GM18508 (cell line): ENCODE results near the gene IRF5.
A peak's percentile ranks its signal among the peaks of the same experiment; 100 is the strongest.
"Not testable (repeated sequence)": the region's sequence is repeated elsewhere in the genome, so short reads cannot be mapped to it uniquely, and the experiment has no call there.

Source experiments
- ATAC-seq: cut with Tn5 transposase; IDR thresholded peaks from one replicate; pipeline ENCODE4 v1.9.1; 2021; ENCODE audit warnings: moderate number of reproducible peaks; ENCODE audit not compliant: insufficient read depth, unreplicated experiment

The IRF5 gene

DNA sequence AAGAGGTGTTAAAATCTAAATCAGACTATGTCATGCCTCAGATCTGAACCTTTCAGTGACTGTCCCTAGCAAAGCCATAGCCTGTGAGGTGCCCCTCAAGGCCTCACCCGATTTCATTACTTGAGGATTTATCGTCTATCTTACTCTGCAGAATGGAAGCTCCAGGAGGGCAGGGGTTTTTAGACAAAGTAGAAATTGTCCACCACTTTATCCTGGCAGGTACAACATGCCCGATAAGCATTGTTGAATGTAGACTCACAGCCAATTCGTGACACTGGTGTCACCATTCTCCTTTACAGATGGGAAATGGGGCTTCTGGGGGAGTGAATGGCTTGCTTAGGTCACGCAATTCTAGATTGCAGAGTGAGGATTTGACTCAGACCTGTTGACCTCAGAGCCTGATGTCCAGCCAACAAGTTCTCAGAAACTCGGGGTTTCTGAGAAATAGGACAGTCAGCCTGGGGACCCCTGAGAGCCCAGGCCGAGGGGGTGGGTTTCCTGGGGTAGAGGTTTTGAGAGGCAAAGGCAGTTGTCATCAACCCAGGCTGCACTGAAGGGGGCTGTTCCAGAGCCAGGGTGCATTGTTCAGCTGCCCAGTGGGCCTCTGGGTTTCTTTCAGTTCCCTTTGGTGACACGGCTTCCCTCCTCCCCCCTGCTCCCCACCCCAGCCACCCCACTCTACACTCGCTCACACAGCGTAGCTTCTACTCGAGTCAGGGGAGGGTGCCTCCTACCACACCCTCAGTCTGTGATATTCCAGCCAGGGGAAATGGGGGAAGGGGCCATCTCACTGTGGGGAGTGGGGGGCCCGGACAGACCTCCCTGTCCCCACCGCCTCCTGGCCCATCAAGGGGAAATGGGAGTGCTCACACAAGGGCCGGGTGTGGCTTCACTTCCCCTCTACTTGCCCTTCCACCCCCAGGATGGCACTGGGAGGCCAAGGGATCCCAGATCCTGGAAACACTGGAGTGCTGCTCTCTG, 3.1 kb upstream of the IRF5 start:
- ATAC-seq, result no peak

GRCh38 chr7:128935342-128935730, 2.4 kb upstream of the IRF5 start:
- no peak for ATAC-seq

GRCh38 chr7:128936798-128937197, 929 bp upstream of the IRF5 start:
- no peak for ATAC-seq

DNA sequence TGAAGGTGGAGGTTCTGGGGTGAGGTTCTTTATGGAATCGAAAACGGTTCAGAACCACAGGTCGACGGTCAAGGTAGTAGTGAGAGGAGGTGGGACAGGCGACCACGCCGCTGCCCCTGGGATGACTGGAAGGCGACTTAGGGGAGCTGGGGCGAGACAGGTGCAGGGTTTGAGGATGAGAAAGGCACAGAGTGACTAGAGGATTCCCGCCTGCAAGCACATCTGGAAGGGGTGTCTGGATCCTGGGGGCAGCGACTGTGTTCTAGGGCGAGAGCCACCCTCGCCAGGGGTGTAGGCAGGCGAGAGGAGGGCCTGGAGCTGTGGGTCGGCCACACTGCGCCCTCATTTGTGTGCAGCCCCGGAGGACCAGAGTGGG, 468 bp upstream of the IRF5 start:
- ATAC-seq, result no peak

GRCh38 chr7:128938544-128939074, 882 bp downstream of the IRF5 start:
- no peak for ATAC-seq

- no peak for ATAC-seq
Measured at GRCh38 chr7:128939075-128939860, 1.5 kb downstream of the IRF5 start.

- no peak for ATAC-seq
Measured at GRCh38 chr7:128939861-128940410, 2.2 kb downstream of the IRF5 start.

DNA sequence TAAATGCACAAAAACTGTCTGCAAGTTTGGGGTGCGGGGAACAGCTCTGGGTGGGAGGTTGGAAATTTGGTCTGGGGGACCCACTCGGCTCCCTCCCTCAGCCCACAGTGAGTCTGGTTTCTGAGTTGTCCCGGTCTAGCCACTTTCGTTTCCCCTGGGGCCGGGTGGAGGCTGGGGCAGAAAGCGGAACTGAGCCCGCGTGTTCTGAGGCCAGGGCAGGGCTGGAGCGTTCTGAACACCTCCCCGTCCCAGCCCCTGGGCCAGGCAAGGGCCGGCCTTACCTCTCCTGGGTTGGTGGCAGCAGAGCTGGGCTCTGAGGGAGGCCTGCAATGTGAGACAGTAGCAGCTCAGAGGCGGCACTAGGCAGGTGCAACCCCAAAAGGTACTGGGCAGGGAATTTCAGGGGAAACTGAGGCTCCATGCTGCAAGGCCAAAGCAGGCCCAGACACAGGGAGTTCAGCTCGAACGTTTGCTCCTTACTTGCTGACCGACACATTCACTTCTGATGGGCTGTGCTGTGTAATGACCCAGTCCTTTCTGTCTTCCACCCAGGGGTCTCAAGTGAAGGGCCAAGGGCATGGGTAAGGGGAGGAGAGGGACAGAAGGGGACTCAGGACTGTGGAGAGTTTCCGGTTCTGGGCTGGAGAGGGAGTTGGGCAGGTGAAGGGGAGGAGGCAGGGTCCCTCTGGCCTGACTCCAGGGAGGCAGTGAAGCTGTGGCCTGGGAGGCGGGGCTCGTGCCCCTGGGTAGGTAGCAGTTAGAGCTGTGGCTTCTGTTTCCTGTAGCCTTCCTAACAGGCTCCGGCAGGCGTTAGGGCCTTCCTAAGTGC, 3.0 kb downstream of the IRF5 start:
- peak; percentile 25 for ATAC-seq

GRCh38 chr7:128941323-128941890, 3.7 kb downstream of the IRF5 start:
- no peak for ATAC-seq

DNA sequence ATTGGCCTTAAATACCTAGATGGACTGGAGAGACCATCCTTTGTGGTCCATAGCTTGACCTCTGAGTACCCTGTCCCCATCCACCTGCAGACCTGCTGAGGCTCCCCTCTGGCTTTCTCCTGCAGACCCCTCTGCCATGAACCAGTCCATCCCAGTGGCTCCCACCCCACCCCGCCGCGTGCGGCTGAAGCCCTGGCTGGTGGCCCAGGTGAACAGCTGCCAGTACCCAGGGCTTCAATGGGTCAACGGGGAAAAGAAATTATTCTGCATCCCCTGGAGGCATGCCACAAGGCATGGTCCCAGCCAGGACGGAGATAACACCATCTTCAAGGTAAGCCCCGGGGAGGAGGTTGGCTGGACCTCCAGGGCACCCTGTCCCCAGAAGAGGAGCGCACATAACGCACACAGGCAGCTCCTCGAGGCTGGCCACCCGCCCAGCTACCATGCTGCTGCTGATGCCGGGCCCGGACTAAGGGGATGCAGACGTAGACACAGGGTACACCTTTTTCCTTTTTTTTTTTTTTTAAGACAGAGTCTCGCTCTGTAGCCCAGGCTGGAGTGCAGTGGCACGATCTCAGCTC, 4.3 kb downstream of the IRF5 start:
- ATAC-seq, result no peak

GRCh38 chr7:128943251-128943650, 5.5 kb downstream of the IRF5 start:
- not testable (repeated sequence) for ATAC-seq

- ATAC-seq, result no peak
Measured at GRCh38 chr7:128944487-128945236, 6.9 kb downstream of the IRF5 start.

DNA sequence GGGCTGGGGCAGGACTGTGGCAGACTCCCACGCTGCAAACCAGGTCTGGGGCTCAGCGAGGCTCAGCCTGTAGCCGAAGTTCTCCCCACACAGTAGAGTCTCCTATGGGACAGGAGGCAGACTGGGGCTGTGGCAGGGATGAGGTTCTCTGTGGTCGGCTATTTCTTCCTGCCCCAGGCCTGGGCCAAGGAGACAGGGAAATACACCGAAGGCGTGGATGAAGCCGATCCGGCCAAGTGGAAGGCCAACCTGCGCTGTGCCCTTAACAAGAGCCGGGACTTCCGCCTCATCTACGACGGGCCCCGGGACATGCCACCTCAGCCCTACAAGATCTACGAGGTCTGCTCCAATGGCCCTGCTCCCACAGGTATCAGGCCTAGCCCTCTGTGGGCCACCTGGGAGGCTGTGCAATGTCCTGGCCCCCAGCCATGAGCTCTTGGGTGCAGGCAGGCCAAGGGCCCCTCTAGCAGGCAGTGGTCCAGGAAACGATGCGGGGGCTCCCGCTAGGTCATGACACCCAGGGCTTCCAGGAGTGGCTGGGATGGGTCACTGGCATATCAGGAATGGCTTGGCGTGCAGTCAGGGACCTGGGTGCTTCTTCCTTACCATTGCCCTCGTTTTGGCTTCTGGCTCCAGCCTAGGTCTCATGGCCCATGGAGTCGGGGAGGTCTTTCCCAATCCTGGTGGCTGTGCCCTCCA, 8.1 kb downstream of the IRF5 start:
- no peak for ATAC-seq

DNA sequence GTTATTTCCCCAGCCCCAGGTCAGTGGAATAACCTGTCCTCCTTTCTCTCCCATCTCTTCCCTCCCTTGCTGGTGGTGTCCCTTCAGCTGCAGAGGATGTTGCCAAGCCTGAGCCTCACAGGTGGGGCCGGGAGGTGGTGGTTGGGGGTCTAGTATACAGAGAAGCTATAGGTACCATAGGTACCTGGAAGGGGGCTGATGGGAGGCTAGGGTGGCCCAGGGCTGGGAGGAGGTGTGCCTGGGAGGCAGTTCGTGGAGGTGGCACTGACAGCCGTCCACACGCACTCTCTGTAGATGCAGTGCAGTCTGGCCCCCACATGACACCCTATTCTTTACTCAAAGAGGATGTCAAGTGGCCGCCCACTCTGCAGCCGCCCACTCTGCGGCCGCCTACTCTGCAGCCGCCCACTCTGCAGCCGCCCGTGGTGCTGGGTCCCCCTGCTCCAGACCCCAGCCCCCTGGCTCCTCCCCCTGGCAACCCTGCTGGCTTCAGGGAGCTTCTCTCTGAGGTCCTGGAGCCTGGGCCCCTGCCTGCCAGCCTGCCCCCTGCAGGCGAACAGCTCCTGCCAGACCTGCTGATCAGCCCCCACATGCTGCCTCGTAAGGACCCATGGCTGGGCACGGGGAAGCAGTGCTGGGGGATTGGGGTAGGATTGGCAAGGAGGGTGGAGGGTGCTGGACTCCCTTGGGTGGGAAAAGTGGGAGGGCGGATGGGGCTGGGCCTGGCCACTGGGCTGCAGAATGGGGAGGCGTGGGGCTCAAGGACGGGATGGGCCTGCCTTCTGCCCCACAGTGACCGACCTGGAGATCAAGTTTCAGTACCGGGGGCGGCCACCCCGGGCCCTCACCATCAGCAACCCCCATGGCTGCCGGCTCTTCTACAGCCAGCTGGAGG, 9.5 kb downstream of the IRF5 start:
- ATAC-seq, result no peak

GRCh38 chr7:128947854-128948253, 10.1 kb downstream of the IRF5 start:
- ATAC-seq, result no peak

DNA sequence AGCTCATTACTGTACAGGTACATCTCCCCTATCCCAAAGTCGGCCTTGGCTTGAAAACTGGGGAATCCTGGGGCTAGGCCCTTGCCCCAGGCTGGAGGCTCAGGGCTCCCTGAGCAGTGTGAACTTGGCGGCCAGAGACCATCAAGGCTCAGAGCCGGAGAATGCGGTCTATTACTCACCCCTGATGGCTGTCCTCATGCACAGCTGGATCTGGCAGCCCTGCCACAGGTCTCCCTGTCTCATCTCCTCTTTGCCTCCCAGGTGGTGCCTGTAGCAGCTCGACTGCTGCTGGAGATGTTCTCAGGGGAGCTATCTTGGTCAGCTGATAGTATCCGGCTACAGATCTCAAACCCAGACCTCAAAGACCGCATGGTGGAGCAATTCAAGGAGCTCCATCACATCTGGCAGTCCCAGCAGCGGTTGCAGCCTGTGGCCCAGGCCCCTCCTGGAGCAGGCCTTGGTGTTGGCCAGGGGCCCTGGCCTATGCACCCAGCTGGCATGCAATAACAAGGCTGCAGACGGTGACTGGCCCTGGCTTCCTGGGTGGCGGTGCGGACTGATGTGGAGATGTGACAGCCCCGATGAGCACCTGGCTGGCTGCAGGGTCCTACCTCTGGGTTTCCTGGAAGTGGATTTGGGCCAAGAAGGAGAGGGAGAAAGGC, 10.7 kb downstream of the IRF5 start:
- ATAC-seq, result no peak
